Activated T-helper 2 cell treated with anti-CD3 and anti-CD28 coated beads, Interferon-gamma antibody, Interleukin-2, Interleukin-4, amounts not matched to agents 10 μg/mL and 5 μg/mL and 100 μg/mL, durations not matched to agents 14 hours and 24 hours and 36 hours (primary cell): Measurements from ENCODE around the gene CEP128. TPM values are rescaled to one million over a fixed set of nuclear protein-coding genes. Genes with fewer than 3 reads are reported as not detected.
A peak's percentile ranks its signal among the peaks of the same experiment; 100 is the strongest.
"Not testable (repeated sequence)": the region's sequence is repeated elsewhere in the genome, so short reads cannot be mapped to it uniquely, and the experiment has no call there.

ENCODE experiments used
- DNase-seq: peaks from one replicate; pipeline ENCODE4 v3.0.0; 2021; ENCODE audit warnings: low spot score
- H3K27ac Mint-ChIP-seq: one replicate; pipeline ENCODE4 v1.8.0; 2021; ENCODE audit warnings: mixed read lengths
- H3K27me3 Mint-ChIP-seq: one replicate; pipeline ENCODE4 v1.8.0; 2021; ENCODE audit warnings: low read depth, mixed read lengths
- H3K36me3 Mint-ChIP-seq: one replicate; pipeline ENCODE4 v1.8.0; 2021; ENCODE audit warnings: low read depth, mixed read lengths
- H3K4me1 Mint-ChIP-seq: one replicate; pipeline ENCODE4 v1.8.0; 2021; ENCODE audit warnings: low read depth, mixed read lengths
- H3K4me3 Mint-ChIP-seq: one replicate; pipeline ENCODE4 v1.8.0; 2021; ENCODE audit warnings: low read depth, mild to moderate bottlenecking, moderate library complexity, mixed read lengths
- H3K9me3 Mint-ChIP-seq: one replicate; pipeline ENCODE4 v1.8.0; 2021; ENCODE audit warnings: mixed read lengths
- intact Hi-C: fragments of 100-400 bp; cut with micrococcal nuclease; formaldehyde crosslinking; loops from one replicate; pipeline ENCODE4 v1.15.1; 2023
- total RNA-seq: library from RNA; stranded (reverse); gene quantifications from 2 replicates; pipeline ENCODE4 v1.2.3, GENCODE V29; 2022

CEP128 gene
- total RNA-seq, 1 donor from 2014 or later = 18.0 TPM

DNA sequence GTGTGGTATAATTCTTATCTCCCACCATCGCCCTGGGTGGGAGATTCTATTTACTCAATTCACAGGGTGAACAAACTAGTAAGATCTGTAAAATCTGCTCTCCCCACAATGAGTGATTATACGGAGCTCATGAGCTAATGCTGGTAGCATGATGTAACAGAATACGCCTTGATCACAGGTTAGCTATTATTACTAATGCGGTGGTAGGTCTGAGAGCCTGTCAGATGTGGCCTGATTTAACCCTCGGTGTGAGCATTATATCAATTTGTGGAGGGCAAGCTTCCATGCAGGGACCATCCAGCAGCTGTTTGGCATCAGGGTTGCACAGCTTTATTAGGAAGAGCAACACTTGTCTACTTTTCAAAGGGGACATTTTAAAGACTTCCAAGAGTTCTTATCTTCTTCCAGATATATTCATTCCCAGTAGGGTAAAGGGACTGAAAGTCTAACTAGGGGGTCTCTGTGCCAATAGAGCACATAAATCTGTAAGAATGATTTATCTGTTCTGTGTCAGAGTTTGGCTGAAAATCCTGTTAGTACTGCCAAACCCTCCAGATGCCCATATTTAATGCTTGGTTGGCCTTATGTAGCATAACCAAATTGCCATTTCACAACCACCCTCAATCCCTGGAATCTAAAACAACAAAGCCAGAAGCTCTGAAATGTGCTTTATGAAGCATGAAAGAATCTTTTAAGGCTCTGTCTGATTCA, 32.5 kb upstream of the CEP128 start:
- H3K4me1 Mint-ChIP-seq = peaks cover 51% of the 10 kb centered on the region
- intact Hi-C loops = no loop called here
- no peak for DNase-seq

DNA sequence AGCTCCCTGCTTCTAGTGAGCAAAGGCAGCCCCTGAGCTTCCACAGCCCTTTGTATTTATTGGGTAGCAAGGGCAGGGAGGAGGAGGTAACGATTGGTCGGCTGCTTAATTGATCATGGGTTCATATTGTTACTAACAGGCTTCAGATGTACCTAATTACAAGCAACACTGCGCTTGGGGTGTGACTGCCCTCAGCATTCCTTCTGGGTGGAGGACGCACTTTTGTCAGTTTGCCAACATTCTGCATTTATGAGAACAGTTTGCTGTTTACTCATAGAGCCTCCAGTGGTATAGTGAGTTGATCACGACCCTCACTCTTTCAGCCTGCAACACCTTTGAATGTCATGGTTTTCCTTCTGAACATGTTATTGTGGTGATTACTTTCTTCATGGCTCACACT, 23.5 kb upstream of the CEP128 start:
- Mint-ChIP-seq H3K27ac (no peak overlapping the region), H3K36me3 (peaks cover 6% of the 10 kb centered on the region), H3K4me1 (peaks cover 11% of the 10 kb centered on the region), H3K27me3 (peaks cover 37% of the 10 kb centered on the region), H3K9me3 (peaks cover 5% of the 10 kb centered on the region), H3K4me3 (no peak overlapping the region)
- intact Hi-C loops = no loop called here
- no peak for DNase-seq

More for the DNA sequence above, 32.5 kb upstream of the CEP128 start:
- Mint-ChIP-seq H3K27ac (no peak overlapping the region), H3K27me3 (peaks cover 30% of the 10 kb centered on the region), H3K9me3 (no peaks in the 10 kb centered on the region), H3K36me3 (peaks cover 5% of the 10 kb centered on the region), H3K4me3 (no peak overlapping the region)

DNA sequence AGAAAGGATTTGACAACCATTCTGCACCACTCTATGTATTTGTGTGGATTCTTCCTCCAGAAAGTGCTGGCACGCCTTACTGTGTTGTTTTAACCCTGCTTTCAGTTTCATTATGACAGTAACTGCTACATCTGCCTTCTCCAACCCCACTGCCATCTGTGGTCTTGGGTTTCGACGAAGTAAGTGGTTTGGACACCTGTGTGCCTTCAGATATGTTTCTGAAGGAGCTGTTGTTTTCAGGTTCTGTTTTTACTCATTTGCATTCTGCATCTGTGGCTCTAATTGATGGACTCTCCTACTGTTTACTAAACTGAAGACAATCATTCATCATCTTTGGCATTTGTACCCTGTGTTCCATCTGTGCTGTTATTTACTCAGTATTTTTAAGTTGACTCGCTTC, 18.0 kb upstream of the CEP128 start:
- DNase-seq = peak; percentile 78
- Mint-ChIP-seq H3K27ac (peak overlapping the region; percentile 73), H3K4me3 (peak overlapping the region; percentile 54), H3K4me1 (peaks cover 60% of the 10 kb centered on the region), H3K36me3 (peaks cover 6% of the 10 kb centered on the region), H3K27me3 (peaks cover 27% of the 10 kb centered on the region), H3K9me3 (peaks cover 5% of the 10 kb centered on the region)
- intact Hi-C loops = loop anchor here (1.0 to 10.0 kb wide), 6 partner anchors 18 to 495 kb away; partner anchors contain the start of gene CEP128

DNA sequence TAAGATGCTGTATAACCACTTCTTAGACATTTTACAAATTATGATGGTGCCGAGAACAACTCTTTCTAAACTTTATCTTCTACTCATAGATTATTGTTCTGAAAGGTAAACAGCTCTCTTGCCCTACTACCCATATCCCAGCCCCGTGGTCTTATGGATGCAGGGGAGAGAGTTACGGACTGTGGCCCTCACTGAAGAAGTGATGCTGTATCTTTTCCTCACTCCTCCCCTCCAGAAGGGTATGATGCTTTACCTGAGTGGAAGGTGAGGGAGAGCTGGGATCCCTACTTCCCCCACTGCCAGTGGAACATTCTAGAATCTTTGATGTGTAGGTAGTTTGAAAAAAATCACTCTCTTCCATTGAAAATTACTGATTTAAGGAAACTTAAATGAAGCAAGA, 17.4 kb upstream of the CEP128 start:
- H3K4me1 Mint-ChIP-seq = peaks cover 61% of the 10 kb centered on the region
- H3K4me3 Mint-ChIP-seq = no peak overlapping the region
- H3K36me3 Mint-ChIP-seq = peaks cover 6% of the 10 kb centered on the region
- peaks cover 24% of the 10 kb centered on the region for H3K27me3 Mint-ChIP-seq
- DNase-seq = no peak
- H3K27ac Mint-ChIP-seq = no peak overlapping the region
- H3K9me3 Mint-ChIP-seq = peaks cover 5% of the 10 kb centered on the region
- intact Hi-C loops = loop anchor here (1.0 to 10.0 kb wide), 6 partner anchors 18 to 496 kb away; partner anchors contain the start of gene CEP128

DNA sequence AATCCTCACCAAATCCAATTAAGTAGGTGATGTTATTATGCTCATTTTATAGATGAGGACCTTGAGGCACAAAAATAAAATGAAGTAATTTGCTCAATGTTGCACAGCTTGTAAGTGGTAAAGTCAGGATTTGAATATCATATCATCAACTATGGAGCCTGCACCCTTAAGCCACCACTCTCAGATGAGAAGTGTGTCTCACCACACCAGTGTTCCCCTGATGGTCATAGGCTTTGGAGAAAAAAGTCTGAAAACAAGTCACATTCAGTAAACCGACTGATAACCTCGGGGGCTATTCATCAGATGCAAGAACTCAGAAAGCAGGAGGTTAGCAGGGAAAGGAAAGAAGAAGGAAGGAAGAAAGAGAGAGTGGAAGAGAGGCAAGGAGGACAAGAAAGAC, 16.7 kb upstream of the CEP128 start:
- H3K27me3 Mint-ChIP-seq = peaks cover 19% of the 10 kb centered on the region
- peaks cover 6% of the 10 kb centered on the region for H3K36me3 Mint-ChIP-seq
- H3K9me3 Mint-ChIP-seq = peaks cover 5% of the 10 kb centered on the region
- H3K4me3 Mint-ChIP-seq = peak overlapping the region; percentile 63
- no peak for DNase-seq
- H3K4me1 Mint-ChIP-seq = peaks cover 61% of the 10 kb centered on the region
- intact Hi-C loops = loop anchor here (2.0 to 10.0 kb wide), 3 partner anchors 107 to 497 kb away; no protein-coding TSS in a partner anchor
- peak overlapping the region; percentile 65 for H3K27ac Mint-ChIP-seq

DNA sequence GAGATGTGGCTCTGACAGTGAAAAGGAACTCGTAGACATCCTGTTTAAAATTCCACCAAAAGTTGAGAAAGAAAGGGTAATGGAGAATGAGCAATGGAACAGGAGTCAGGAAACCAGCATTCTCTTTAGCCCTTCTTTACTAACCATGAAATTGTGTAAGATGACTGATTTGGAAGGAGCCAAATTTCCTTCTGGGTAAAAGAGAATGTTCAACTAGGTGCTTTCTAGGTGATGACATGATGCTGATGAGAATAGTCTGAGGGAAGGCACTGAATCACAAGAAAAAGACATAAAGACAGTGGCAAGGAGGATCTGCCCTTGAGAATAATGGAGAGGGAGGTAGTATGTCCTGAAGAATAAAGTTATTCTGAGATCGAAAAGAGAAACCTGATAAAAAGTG, 16.1 kb upstream of the CEP128 start:
- Mint-ChIP-seq H3K27me3 (peaks cover 21% of the 10 kb centered on the region), H3K4me3 (no peak overlapping the region), H3K4me1 (peaks cover 61% of the 10 kb centered on the region), H3K27ac (no peak overlapping the region), H3K36me3 (peaks cover 6% of the 10 kb centered on the region), H3K9me3 (peaks cover 5% of the 10 kb centered on the region)
- DNase-seq = no peak
- intact Hi-C loops = loop anchor here (2.0 to 10.0 kb wide), 3 partner anchors 107 to 497 kb away; no protein-coding TSS in a partner anchor

DNA sequence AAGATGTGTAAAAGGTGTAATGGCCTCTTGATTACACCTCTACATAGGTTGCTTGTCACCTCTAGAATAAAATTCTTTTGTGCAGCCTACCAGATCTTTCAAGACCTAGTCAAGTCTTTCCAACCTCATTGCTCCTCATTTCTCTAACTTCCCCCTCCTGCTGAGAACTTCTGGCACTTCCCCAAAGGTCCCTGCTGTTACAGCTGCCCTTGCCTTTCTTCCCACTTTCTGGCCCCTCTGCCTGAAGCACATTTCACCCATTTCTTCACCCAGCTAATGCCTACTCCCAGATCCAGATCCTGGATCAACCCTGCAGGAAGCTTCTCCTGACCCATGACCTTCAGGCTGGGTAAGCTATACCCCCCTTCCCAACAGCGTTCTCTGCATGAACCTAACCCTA, 15.4 kb upstream of the CEP128 start:
- DNase-seq = no peak
- Mint-ChIP-seq H3K4me3 (peak overlapping the region; percentile 1), H3K4me1 (peaks cover 61% of the 10 kb centered on the region), H3K27me3 (peaks cover 26% of the 10 kb centered on the region), H3K27ac (no peak overlapping the region), H3K9me3 (peaks cover 5% of the 10 kb centered on the region), H3K36me3 (peaks cover 6% of the 10 kb centered on the region)
- intact Hi-C loops = loop anchor here (10.0 kb wide), 2 partner anchors 108 to 498 kb away; no protein-coding TSS in a partner anchor

DNA sequence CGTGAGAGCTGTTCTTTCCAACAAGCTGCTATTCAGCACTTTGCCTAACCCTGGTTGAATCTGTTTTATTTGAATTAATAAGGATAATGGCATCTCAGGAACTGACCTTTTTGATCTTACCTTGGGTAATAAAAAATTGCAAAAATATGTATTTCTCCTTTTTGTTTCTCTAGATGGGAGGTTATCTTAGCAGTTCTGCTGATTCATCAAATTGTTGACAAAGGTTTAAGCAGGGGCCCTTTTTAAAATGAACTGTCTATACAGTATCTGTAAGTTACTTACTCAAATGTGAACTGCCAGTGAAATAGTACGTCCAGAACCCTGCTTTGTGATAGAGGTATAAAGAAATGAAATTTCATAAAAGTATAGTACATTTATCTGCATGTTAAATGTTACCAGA, 14.6 kb upstream of the CEP128 start:
- no peak for DNase-seq
- peaks cover 2% of the 10 kb centered on the region for H3K36me3 Mint-ChIP-seq
- H3K9me3 Mint-ChIP-seq = peaks cover under 1% of the 10 kb centered on the region
- intact Hi-C loops = loop anchor here (10.0 kb wide), 2 partner anchors 109 to 499 kb away; no protein-coding TSS in a partner anchor
- H3K27ac Mint-ChIP-seq = no peak overlapping the region
- peaks cover 57% of the 10 kb centered on the region for H3K4me1 Mint-ChIP-seq
- H3K4me3 Mint-ChIP-seq = peak overlapping the region; percentile 54
- H3K27me3 Mint-ChIP-seq = peaks cover 32% of the 10 kb centered on the region

DNA sequence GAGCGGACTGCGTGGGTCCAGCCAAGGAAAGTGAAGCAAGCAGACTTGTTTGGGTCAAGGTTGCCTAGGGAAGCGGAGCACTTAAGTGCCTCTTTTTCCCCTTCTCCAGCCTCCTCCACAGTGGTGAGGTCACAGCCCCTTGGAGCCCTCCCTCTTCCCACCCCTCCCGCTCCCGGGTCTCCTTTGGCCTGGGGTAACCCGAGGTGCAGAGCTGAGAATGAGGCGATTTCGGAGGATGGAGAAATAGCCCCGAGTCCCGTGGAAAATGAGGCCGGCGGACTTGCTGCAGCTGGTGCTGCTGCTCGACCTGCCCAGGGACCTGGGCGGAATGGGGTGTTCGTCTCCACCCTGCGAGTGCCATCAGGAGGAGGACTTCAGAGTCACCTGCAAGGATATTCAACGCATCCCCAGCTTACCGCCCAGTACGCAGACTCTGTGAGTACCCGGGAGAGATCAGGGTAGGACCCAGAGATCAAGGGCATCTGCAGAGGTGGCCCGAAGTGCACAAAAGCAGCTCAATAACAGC, 13.9 kb upstream of the CEP128 start, which contains the start of gene TSHR:
TSS of gene TSHR (plus strand) at position 206 of the 526 bp plus-strand sequence. CDS start at position 266, 60 bp downstream.
- Mint-ChIP-seq H3K4me1 (peaks cover 54% of the 10 kb centered on the region), H3K27ac (peak within 1 kb of the TSS; percentile 1), H3K36me3 (no peaks in the 10 kb centered on the region), H3K9me3 (no peaks in the 10 kb centered on the region), H3K4me3 (peak within 1 kb of the TSS; percentile 84), H3K27me3 (peaks cover 39% of the 10 kb centered on the region)
- intact Hi-C loops = loop anchor here (1.0 to 10.0 kb wide), 3 partner anchors 109 to 499 kb away; no protein-coding TSS in a partner anchor
- DNase-seq = no peak

DNA sequence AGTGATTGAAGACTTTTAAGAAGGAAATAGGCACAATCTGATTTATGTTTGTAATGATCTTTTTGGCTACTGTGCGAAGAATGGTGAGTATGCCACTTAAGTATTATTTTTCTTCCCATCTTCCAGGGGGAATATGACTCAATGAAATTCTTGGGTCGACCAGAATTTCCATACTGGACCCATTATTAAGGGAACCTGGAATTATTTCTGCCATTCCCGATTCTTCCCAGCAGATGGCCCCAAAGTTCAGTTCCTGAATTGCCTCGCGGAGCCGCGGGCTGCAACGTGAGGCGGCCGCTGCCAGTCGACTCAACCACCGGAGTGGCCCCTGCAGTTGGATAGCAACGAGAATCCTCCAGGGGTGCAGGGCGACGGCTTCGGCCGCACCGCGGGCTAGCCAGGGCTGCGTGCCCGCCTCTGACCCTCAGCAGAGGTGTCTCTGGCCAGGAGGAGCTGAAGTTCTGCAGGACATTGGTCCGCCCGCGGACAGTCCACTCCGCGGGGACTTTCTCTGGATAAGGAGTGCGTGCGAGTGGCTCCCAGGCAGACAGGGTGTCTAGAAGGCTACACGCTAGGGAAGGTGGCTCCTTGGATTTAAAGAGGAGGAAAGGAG, 13.3 kb upstream of the CEP128 start:
- H3K4me1 Mint-ChIP-seq = peaks cover 49% of the 10 kb centered on the region
- no peaks in the 10 kb centered on the region for H3K36me3 Mint-ChIP-seq
- peak overlapping the region; percentile 1 for H3K27ac Mint-ChIP-seq
- DNase-seq = peak; percentile 63
- no peaks in the 10 kb centered on the region for H3K9me3 Mint-ChIP-seq
- H3K4me3 Mint-ChIP-seq = peak overlapping the region; percentile 84
- H3K27me3 Mint-ChIP-seq = peaks cover 46% of the 10 kb centered on the region
- intact Hi-C loops = loop anchor here (1.0 to 10.0 kb wide), 4 partner anchors 33 to 500 kb away; no protein-coding TSS in a partner anchor

DNA sequence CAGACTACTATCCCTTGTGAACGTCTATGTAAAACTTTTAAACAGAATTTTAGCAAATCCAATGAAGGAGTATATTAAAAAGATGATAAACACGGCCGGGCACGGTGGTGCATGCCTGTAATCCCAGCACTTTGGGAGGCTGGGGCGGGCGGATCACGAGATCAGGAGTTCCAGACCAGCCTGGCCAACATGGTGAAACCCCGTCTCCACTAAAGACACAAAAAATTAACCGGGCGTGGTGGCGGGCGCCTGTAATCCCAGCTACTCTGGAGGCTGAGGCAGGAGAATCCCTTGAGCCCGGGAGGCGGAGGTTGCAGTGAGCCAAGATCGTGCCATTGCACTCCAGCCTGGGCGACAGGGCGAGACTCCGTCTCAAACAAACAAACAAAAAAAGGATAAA, 11.7 kb upstream of the CEP128 start:
- DNase-seq, H3K27ac Mint-ChIP-seq, H3K4me3 Mint-ChIP-seq, H3K9me3 Mint-ChIP-seq, H3K36me3 Mint-ChIP-seq: not testable (repeated sequence)
- intact Hi-C loops = loop anchor here (10.0 kb wide), 2 partner anchors 112 to 502 kb away; no protein-coding TSS in a partner anchor
- Mint-ChIP-seq H3K4me1 (peaks cover 35% of the 10 kb centered on the region), H3K27me3 (peaks cover 57% of the 10 kb centered on the region)

DNA sequence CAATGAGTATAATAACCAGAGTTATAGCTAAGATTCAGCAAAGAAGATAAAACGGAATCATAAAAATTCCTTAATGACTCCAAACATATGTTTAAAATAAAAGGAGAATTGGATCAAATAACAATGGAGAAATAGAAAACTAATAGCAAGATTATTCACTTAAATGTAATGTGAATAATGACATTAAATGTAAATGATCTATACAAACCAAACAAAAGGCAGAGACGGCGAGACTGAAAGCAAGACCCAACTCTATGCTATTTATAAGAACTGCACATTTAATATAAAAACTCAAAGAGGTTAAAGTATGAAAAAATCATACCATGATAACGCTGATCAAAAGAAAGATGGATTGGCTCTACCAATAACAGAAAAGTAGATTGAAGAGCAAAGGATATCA, 10.0 kb upstream of the CEP128 start:
- intact Hi-C loops = loop anchor here (10.0 kb wide), 2 partner anchors 113 to 503 kb away; no protein-coding TSS in a partner anchor
- no peak overlapping the region for H3K27ac Mint-ChIP-seq
- peaks cover under 1% of the 10 kb centered on the region for H3K36me3 Mint-ChIP-seq

More for the DNA sequence above, 10.0 kb upstream of the CEP128 start:
- Mint-ChIP-seq H3K27me3 (peaks cover 52% of the 10 kb centered on the region), H3K9me3 (peaks cover 4% of the 10 kb centered on the region), H3K4me1 (peaks cover 20% of the 10 kb centered on the region), H3K4me3 (no peak overlapping the region)
- no peak for DNase-seq
